Superior temporal gyrus (tissue), 1 donor: ENCODE data around the gene USP3.
"Not testable (repeated sequence)": the region's sequence is repeated elsewhere in the genome, so short reads cannot be mapped to it uniquely, and the experiment has no call there.

Experiments used
- DNase-seq: peaks from one replicate; pipeline ENCODE4 v3.0.0-alpha.2; 2016; ENCODE audit errors: extremely low spot score

USP3 gene

GRCh38 chr15:63475707-63476106, 28.7 kb upstream of the USP3 start:
- DNase-seq = no peak

DNA sequence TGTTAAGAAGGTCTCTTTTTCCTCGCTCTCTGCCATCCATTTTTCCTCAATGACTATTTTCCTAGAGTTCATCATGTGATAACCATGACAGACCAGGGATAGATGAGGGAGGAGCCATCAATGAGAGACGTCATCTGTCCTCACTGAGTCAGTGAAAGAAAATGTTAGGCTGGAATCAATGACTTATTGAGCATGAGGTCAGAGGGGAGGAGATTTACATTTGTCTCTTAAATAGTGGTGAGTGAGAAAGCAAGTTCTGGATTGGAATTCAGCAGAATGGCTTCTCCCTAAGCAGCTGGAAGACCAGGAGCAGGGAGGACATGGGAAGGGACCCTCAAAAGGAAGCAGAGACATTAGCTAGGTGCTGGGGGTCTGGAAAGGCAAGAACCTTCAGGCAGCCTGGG, 28.2 kb upstream of the USP3 start:
- DNase-seq = no peak

DNA sequence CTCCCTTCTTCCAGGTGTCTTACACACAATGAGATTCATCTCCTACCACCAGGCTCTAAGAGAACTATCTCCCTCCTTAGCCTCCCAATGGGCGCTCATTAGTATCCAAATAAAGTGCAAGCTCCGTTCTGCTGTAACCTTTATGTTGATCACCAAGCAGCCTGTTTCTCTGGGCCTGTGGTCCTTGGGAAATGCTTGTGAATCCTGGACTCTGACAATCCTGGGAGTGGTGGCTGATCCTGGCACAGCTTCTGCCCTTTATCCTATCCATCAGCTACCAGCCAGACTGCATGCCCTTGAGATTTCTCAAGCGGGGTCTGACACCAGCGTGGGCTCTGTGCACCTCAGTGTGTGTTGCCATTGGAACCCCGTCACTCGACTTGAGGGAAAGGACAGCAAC, 26.1 kb upstream of the USP3 start:
- no peak for DNase-seq

- DNase-seq = no peak
These were observed 24.0 kb upstream of the USP3 start for GRCh38 chr15:63480441-63480821.

DNA sequence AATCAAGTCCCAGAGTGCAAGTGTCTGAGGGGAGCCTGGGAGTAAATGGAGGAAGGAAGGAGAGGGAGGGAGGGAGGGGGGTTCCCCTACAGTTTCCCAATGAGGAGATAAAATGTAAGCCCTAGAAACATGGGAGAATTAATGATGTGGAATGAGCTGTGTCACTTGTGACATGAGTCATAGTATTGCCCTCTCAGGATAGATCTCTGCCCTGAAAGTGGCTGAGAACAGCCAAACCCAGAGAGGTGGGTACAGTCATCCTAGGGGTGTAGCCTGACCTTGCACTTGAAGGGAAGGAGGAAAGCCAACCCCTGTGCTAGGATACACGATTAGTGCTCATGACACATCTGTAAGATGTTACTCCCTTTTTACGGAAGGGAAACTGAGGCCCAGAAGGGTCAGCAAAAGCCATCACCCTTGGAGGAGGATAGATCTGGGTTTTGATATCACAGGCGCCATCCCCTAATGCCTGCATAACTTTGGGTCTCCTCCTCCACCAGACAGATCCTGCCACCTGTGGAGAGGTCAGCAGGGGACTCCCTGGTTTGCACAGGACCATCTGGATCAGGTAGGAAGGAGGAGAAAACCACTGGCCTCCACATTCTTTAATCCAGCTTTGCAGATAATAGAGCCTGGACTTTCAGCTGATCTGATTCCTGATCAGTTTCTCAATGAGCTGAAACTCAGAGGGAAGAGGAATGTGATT, 23.1 kb upstream of the USP3 start:
- no peak for DNase-seq

GRCh38 chr15:63482874-63483323, 21.5 kb upstream of the USP3 start:
- no peak for DNase-seq

DNA sequence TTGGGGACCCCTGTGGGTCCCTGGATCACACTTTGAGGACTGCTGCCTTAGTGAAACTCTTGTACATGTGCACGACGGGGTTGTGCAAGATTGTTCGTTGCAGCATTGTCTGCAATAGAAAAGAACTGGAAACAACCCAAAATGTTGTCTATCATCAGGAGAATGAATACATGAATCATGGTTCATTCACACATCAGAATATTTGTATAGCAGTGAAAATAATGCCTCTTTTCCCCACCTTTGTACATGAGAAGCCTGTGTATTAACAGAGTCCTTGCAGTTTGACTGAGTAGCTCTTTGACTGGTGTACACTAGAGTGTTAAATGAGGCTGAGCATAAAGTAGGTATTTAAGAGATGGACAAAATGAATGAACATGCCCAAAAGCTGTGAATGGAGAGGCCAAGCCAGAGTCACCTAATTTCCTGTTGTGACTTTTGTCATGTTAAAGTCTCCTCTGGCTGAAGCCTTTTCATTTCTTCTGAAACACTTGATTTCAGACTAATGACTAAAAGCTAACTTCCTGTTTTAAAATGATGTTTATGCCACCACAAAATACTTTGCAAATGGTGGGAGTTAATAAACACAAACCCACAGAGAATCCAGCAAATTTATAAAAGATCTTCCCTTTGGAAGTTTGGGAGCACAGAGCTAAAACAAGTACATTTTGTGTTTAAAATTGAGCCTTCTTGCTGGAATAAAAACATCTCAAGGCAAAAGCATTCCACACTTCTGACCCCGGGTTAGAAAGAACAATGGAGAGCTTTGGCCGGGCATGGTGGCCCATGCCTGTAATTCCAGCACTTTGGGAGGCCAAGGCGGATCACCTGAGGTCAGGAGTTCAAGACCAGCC, 20.6 kb upstream of the USP3 start:
- no peak for DNase-seq

DNA sequence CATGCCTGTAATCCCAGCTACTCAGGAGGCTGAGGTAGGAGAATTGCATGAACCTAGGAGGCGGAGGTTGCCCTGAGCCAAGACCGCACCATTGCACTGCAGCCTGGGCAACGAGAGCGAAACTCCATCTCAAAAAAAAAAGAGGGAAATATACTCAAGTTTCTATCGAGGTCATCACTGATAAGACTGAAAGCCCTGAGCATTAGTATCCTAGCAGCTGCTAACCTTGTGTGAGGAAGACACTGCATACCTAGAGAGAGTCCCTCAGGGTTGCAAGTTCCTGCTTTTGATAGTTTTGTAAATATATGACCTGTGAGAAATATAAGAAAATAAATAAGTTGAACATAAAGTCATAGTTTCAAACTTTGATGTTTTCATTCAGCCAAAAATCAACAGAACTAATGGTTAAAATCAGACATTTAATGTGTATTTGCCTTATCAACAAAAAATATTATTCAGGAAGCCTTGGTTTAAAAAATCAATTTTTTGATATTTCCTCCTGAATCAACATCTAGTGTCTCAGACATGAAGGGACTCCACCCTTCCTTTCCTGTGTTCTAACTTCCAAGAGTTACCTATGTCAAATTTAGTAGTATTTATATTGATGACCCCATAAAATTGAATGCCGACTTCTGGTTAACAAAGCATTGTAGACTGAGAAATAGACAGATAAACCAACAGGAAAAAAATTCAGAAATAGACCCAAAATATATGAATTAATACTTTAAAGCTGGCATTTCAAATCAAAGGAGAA, 19.8 kb upstream of the USP3 start:
- no peak for DNase-seq

GRCh38 chr15:63487076-63487757, 17.2 kb upstream of the USP3 start:
- peak; percentile 84 for DNase-seq

GRCh38 chr15:63487758-63488397, 16.5 kb upstream of the USP3 start:
- DNase-seq = not testable (repeated sequence)

- no peak for DNase-seq
These were observed 15.9 kb upstream of the USP3 start for GRCh38 chr15:63488398-63488960.

GRCh38 chr15:63489352-63489751, 15.0 kb upstream of the USP3 start:
- no peak for DNase-seq

- no peak for DNase-seq
These were observed 13.9 kb upstream of the USP3 start for GRCh38 chr15:63490345-63491034.

- DNase-seq = no peak
These were observed 13.1 kb upstream of the USP3 start for GRCh38 chr15:63491116-63491827.

- no peak for DNase-seq
These were observed 12.4 kb upstream of the USP3 start for GRCh38 chr15:63491979-63492378.

DNA sequence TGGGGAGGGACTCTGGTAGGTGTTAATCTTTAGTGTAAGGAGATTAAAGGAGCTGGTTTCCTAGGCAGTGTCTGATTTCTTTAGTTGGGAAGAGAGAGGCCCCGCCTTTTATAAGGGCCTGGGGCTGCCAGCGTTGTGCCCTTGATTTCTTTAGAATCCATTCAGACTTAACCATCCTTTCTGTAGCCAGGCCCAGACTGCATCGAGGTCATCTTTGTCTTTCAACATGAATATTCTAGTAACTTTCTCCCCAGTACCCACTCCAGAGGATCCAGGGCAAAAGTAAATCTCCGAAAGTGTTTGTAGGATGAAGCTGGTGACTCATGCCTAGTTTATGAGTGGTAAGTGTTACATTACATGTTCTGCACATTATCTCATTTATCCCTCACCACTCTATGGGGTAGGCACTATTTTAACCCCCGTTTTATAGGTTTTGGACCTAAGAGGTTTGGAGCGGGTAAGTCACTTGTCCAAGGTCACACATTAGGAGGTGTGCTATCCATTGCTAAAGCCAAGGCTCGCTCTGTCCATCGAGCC, 11.8 kb upstream of the USP3 start:
- DNase-seq = no peak

GRCh38 chr15:63493436-63493835, 11.0 kb upstream of the USP3 start:
- no peak for DNase-seq

GRCh38 chr15:63494408-63494807, 10.0 kb upstream of the USP3 start:
- DNase-seq = no peak

- DNase-seq = no peak
These were observed 9.1 kb upstream of the USP3 start for GRCh38 chr15:63495343-63495742.
